ENCODE data around the gene ADGB.
"Not testable (repeated sequence)": the region's sequence is repeated elsewhere in the genome, so short reads cannot be mapped to it uniquely, and the experiment has no call there.

ADGB gene

GRCh38 chr6:146851837-146852236 lies 253.1 kb downstream of the ADGB start:
- Histone ChIP-seq H4K20me1 (ENCODE audit: low read depth, low read length) (no peaks in the 10 kb centered on the region), H3K27ac (ENCODE audit: low read depth, low read length) (no peak overlapping the region)
- TF ChIP-seq EZH2phosphoT487 (conservative IDR thresholded peaks at IDR 0.05; ENCODE audit: low read length) (no peak), CTCF (IDR thresholded peaks at IDR 0.05; ENCODE audit: insufficient read depth, low read length, poor library complexity, severe bottlenecking) (no peak)

GRCh38 chr6:146854521-146855255 lies 255.9 kb downstream of the ADGB start:
- H3F3A ChIP-seq (ENCODE audit: insufficient read depth); H3K36me3 ChIP-seq (ENCODE audit: low read length); H3K9ac ChIP-seq (ENCODE audit: low read length); H4K20me1 ChIP-seq (ENCODE audit: low read depth, low read length); H3K27me3 ChIP-seq (ENCODE audit: low read length); H3K9me2 ChIP-seq (replicated peaks; ENCODE audit: insufficient read depth, low read length); H3K4me2 ChIP-seq (ENCODE audit: low read depth, low read length, poor library complexity, severe bottlenecking); H3K27ac ChIP-seq (ENCODE audit: low read depth, low read length); H2AFZ ChIP-seq (ENCODE audit: low read depth, low read length, severe bottlenecking); H3K9me3 ChIP-seq (ENCODE audit: insufficient read depth, low read length); H3K79me2 ChIP-seq (ENCODE audit: insufficient read depth, low read length); H3K4me3 ChIP-seq (ENCODE audit: insufficient read depth, low read length, poor library complexity, severe bottlenecking): not testable (repeated sequence)

More at GRCh38 chr6:146851837-146852236, 253.1 kb downstream of the ADGB start:
- Histone ChIP-seq H3K9me2 (replicated peaks; ENCODE audit: insufficient read depth, low read length) (no peaks in the 10 kb centered on the region), H2AFZ (ENCODE audit: low read depth, low read length, severe bottlenecking) (no peak overlapping the region), H3K79me2 (ENCODE audit: insufficient read depth, low read length) (no peaks in the 10 kb centered on the region), H3K36me3 (ENCODE audit: low read length) (no peaks in the 10 kb centered on the region), H3K4me3 (ENCODE audit: insufficient read depth, low read length, poor library complexity, severe bottlenecking) (no peak overlapping the region), H3F3A (ENCODE audit: insufficient read depth) (no peaks in the 10 kb centered on the region), H3K27me3 (ENCODE audit: low read length) (no peaks in the 10 kb centered on the region), H3K9me3 (ENCODE audit: insufficient read depth, low read length) (no peaks in the 10 kb centered on the region), H3K9ac (ENCODE audit: low read length) (no peak overlapping the region), H3K4me2 (ENCODE audit: low read depth, low read length, poor library complexity, severe bottlenecking) (no peak overlapping the region)

GRCh38 chr6:146855889-146856288 lies 257.1 kb downstream of the ADGB start:
- no peaks in the 10 kb centered on the region for H4K20me1 ChIP-seq (ENCODE audit: low read depth, low read length)
- TF ChIP-seq CTCF (IDR thresholded peaks at IDR 0.05; ENCODE audit: insufficient read depth, low read length, poor library complexity, severe bottlenecking) = no peak
- no peaks in the 10 kb centered on the region for H3K79me2 ChIP-seq (ENCODE audit: insufficient read depth, low read length)
- no peak overlapping the region for H3K4me2 ChIP-seq (ENCODE audit: low read depth, low read length, poor library complexity, severe bottlenecking)
- H3K36me3 ChIP-seq (ENCODE audit: low read length) = no peaks in the 10 kb centered on the region
- H3K9ac ChIP-seq (ENCODE audit: low read length) = no peak overlapping the region
- no peaks in the 10 kb centered on the region for H3K9me2 ChIP-seq (replicated peaks; ENCODE audit: insufficient read depth, low read length)
- H3F3A ChIP-seq (ENCODE audit: insufficient read depth) = no peaks in the 10 kb centered on the region
- no peak overlapping the region for H3K4me3 ChIP-seq (ENCODE audit: insufficient read depth, low read length, poor library complexity, severe bottlenecking)
- H3K27me3 ChIP-seq (ENCODE audit: low read length) = no peaks in the 10 kb centered on the region
- no peak overlapping the region for H3K27ac ChIP-seq (ENCODE audit: low read depth, low read length)
- H2AFZ ChIP-seq (ENCODE audit: low read depth, low read length, severe bottlenecking) = no peak overlapping the region
- no peaks in the 10 kb centered on the region for H3K9me3 ChIP-seq (ENCODE audit: insufficient read depth, low read length)

- no peak overlapping the region for H3K4me3 ChIP-seq (ENCODE audit: insufficient read depth, low read length, poor library complexity, severe bottlenecking)
- H3K4me2 ChIP-seq (ENCODE audit: low read depth, low read length, poor library complexity, severe bottlenecking) = no peak overlapping the region
- H3K27ac ChIP-seq (ENCODE audit: low read depth, low read length) = no peak overlapping the region
- no peak overlapping the region for H2AFZ ChIP-seq (ENCODE audit: low read depth, low read length, severe bottlenecking)
- H3K9me2 ChIP-seq (replicated peaks; ENCODE audit: insufficient read depth, low read length) = no peaks in the 10 kb centered on the region
- H3K9ac ChIP-seq (ENCODE audit: low read length) = no peak overlapping the region
- no peak for TF ChIP-seq EZH2phosphoT487 (conservative IDR thresholded peaks at IDR 0.05; ENCODE audit: low read length)
- no peak for TF ChIP-seq CTCF (IDR thresholded peaks at IDR 0.05; ENCODE audit: insufficient read depth, low read length, poor library complexity, severe bottlenecking)
- no peaks in the 10 kb centered on the region for H3K36me3 ChIP-seq (ENCODE audit: low read length)
- no peaks in the 10 kb centered on the region for H3K9me3 ChIP-seq (ENCODE audit: insufficient read depth, low read length)
- H3K79me2 ChIP-seq (ENCODE audit: insufficient read depth, low read length) = no peaks in the 10 kb centered on the region
- no peaks in the 10 kb centered on the region for H3K27me3 ChIP-seq (ENCODE audit: low read length)
- H3F3A ChIP-seq (ENCODE audit: insufficient read depth) = no peaks in the 10 kb centered on the region
- H4K20me1 ChIP-seq (ENCODE audit: low read depth, low read length) = no peaks in the 10 kb centered on the region
These were observed 257.5 kb downstream of the ADGB start for GRCh38 chr6:146856296-146856695.
